HL-60/S4 treated with phorbol 12-myristate 13-acetate at 8.2 ng/mL for 4 days and 3 days (cell line): ENCODE results near the gene TFF3.

ENCODE experiments used
- in situ Hi-C: fragments of 300-500 bp; cut with MboI; formaldehyde crosslinking; loops from 2 replicates; pipeline ENCODE4 v1.15.0; 2022; ENCODE audit warnings: low sequenced_read_pairs

The TFF3 gene

GRCh38 chr21:42291751-42292562, 23.3 kb downstream of the TFF3 start:
- in situ Hi-C loops, result no loop called here

DNA sequence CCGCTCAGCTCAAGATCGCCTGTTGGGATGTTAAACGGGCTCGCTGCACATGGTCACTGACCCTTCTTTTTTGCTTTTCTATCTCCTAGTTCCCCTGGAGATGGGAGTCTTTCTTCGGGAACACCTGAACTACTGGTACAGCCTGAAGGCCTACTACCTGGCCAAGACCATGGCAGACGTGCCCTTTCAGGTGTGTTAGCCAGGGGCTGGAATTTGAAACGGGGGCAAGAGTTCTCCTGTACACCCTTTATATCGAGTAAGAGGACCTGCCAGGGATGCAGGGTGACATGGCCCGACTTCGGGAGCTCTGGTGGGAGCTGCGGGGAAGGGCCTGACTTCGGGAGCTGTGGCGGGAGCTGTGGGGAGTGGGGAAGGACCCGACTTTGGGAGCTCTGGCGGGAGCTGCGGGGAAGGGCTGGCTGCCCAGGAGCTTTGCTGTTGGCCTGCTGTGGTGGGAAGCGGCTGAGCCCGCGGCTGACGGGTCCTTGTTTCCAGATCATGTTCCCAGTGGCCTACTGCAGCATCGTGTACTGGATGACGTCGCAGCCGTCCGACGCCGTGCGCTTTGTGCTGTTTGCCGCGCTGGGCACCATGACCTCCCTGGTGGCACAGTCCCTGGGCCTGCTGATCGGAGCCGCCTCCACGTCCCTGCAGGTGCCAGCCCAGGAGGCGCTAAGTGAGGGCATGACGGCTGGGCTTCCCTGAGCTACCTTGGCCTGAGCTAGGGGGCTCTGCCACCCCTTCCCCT, 24.0 kb downstream of the TFF3 start:
- in situ Hi-C loops, result no loop called here

- in situ Hi-C loops, result no loop called here
Measured at GRCh38 chr21:42290505-42290904, 24.7 kb downstream of the TFF3 start.

GRCh38 chr21:42289926-42290325, 25.3 kb downstream of the TFF3 start:
- in situ Hi-C loops, result no loop called here

DNA sequence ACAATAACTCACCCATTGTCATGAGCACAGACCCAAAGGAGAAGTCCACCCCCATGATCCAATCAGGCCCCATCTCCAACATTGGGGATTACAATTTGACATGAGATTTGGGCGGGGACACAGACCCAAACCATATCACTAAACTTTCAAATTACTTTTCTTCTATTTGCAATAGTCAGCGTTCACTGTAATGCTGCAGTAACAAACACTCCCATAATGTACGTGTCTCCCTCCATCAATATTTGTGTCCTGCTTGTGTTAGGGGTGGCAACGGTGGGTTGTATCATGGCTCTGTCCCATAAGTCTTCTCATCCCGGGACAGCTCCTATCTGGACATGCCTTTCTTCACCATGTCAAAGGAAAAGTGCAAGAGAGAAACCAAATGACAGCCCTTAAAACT, 26.2 kb downstream of the TFF3 start:
- in situ Hi-C loops, result no loop called here

GRCh38 chr21:42287193-42288083, 27.8 kb downstream of the TFF3 start:
- in situ Hi-C loops, result no loop called here

DNA sequence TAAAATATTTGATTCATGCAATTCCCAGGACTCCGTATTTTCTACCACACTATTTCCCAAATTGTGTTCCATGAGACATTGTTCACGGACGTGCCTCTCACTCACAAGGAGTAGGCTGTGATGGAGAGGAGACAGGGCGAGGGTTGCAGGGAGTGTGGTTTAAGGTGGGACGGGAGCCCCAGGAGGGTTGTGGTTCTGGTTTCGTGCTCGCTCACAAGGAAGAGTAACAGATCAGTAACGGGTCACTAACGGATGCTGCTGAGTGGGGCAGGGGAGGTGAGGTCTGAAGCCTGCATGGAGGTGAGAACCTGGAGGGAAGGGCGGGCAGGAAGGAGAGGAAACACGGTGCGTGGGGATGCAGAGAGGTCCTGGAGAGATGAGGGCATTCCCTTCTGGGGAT, 28.8 kb downstream of the TFF3 start:
- in situ Hi-C loops, result no loop called here

GRCh38 chr21:42285569-42286245, 29.5 kb downstream of the TFF3 start:
- in situ Hi-C loops, result no loop called here

GRCh38 chr21:42282715-42283114, 32.5 kb downstream of the TFF3 start:
- in situ Hi-C loops, result no loop called here

DNA sequence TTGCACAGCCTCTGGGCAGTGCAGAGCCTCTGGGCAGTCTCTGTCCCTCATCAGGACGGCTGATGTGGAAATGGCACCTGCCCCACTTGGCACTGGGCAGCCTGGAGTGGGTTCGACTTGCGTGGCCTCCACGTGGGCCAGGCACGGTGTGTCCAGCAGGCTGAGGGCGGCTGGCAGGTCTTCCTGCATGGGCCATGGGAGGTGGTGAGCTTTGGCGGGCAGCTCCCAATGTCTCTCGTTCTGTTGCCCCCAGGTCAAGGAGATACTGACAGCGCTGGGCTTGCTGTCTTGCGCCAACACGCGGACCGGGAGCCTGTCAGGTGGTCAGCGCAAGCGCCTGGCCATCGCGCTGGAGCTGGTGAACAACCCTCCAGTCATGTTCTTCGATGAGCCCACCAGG, 33.2 kb downstream of the TFF3 start:
- in situ Hi-C loops, result no loop called here

DNA sequence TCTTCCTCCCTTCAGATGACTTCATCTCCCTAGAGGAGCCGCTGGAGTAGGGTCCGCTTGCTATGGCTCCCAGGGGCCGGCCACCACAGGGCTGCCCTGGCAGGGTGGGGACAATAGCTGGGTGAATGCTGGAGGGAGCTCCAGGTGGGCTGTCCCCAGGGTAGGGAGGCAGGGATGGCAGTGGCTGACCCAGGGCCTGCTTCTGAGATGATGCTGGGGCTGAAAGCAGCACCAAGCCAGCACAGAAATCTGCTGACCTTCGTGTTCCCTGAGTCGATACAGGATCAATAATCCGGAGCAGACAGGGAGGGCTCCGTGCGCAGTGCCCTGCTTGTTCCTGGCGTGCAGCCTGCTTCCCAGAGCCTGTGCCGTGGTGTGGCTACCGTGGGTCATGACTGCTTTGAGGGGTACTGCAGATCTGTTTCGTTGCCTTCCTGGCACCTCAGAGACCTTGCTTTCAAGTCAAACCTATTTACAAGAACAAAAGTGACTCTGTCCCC, 34.0 kb downstream of the TFF3 start:
- in situ Hi-C loops, result no loop called here

DNA sequence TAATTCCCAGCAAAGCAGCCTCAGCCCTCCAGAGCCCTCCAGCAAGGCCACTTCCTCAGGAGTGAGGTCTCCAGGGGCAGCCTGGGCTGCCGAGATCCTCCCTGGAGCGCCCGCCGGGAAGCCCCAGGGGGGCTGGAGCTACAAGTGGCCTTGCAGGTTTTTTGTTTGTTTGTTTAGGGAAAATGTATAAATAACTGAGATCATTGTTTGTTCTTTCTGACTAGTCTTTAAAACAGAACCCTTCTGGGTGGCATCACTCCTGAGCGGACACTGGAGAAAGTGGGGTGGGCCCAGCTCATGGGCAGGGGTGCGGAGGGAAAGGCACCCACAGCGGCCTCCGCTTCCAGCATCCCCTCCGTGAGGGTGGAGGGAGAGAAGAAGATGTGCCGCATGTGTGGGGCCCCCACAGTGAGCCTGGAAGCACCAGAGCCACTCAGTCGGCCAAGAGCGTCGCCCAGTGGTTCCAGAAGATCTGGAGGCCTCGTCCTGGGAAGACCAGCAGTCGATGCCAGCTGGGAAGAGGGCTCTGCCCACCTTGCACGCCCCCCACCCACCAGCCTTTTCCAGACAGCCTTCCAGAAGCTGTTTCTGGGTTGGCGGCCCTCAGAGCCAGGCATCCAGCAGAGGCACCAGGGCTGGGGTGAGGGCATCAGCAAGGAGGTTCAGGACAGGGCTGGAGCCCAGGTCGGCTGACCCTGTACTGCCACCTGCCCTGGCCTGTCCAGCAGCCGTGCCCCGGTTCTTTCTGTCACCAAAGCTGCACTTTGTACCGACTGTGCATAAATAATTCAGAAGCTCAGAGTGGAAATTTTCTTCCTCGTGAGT, 34.6 kb downstream of the TFF3 start:
- in situ Hi-C loops, result no loop called here

DNA sequence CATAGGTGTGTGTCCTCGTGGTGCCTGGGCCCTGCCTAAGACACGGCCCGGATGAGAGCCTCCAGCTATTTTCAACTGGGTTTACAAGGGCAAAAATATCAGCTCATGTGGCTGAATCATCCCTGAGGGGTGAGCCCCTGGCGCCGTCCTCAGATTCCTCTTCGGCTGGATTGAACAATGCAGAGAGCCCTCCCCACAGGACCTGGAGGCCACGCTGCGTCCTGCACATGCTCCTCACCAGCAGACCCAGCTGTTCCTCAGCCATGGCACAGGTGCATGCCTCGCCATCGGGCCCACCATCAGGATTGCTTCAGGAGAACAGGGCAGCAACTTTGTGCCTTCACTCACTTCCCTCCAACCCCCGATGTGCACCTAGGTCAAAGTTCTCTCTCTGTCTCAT, 35.3 kb downstream of the TFF3 start:
- in situ Hi-C loops, result no loop called here

GRCh38 chr21:42279341-42279871, 35.8 kb downstream of the TFF3 start:
- in situ Hi-C loops, result no loop called here

DNA sequence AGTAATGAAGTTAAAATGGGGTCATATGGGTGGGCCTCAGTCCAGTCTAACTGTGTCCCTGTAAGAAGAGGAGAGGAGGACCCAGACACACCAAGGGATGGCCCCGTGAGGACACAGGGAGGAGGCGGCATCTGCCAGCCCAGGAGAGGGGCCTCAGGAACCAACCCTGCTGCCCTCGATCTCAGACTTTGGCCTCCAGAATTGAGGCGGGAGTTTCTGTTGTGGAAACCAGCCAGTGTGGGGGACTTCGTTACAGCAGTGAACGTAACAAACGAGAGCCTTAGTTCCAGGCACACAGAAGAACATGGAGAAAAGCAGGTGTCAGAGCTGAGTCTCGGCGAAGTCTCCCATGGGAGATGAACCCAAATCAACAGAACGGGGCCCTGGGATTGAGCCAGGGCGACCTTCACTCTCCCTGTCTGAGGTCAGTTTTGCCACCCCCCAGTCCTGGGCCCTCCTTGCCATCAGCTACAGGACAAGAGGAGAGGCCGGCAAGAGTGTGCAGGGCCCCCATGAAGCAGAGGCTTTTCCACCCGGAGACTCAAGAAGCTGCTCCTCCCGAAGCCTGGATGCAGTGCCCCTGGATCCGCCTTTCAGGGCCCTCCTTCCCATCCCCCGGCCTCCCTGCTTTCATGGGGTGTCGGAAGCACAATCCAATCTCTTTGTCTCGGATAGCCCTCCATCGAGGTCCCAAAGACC, 36.6 kb downstream of the TFF3 start:
- in situ Hi-C loops, result no loop called here

DNA sequence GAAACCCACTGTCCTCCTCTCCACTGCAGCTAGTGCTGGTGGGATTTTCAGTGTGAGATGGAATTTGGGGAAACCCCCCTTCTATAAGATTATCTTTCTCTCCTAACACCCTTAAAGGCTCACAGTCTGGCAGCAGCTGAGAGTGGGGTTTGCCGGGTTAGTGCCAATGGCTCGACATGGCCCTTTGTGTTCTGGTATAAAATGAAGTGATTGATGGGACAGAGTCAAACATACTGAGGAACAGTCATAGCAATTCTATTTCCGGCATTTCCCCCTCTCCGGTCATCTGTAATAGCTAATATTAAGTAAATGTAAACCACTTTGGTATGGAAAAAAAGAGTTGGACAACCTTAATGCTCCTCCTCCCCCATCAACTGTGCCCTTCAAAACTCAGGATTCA, 37.6 kb downstream of the TFF3 start:
- in situ Hi-C loops, result no loop called here

GRCh38 chr21:42276526-42277154, 38.6 kb downstream of the TFF3 start:
- in situ Hi-C loops, result no loop called here

DNA sequence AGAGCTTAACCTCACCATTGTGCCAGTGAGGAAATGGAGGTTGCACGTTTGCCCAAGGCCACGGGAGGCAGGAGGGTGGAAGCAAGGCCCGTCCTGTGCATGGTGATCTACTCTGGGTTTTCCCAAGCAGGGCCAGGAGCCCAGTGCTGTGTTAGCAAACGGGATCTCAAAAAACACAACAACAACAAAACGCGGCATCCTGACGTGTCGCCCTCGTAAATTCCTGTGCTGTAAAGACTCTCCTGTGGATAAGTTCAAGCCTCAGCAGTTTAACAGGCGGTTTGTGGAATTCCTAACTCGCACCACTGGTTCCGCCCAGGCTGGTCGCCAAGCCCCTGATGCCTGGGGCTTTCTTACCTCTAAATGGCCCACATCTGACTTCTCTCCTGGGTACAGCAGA, 39.1 kb downstream of the TFF3 start:
- in situ Hi-C loops, result no loop called here
